Sigmoid colon (tissue), 4 donors: ENCODE data around the gene PPFIBP1.
"Not testable (repeated sequence)": the region's sequence is repeated elsewhere in the genome, so short reads cannot be mapped to it uniquely, and the experiment has no call there.

Experiments used
- CTCF ChIP-seq, 4 experiments: fragments of 450-650 bp in 3 of 4; fragments of 200-600 bp in 1 of 4; IDR thresholded peaks; one replicate each; pipeline ENCODE4 v1.5.1; 2016 to 2019; ENCODE audit warnings: antibody characterized with exemption in 4 of 4, mild to moderate bottlenecking in 3 of 4, moderate library complexity in 2 of 4
- POLR2A ChIP-seq, 2 donors: fragments of 450-650 bp; IDR thresholded peaks; one replicate each; pipeline ENCODE4 v1.6.1; 2016; ENCODE audit warnings: antibody characterized with exemption in 2 of 2, mild to moderate bottlenecking in 2 of 2, moderate library complexity in 2 of 2
- POLR2AphosphoS5 ChIP-seq, 4 donors: sonication (generic); formaldehyde crosslinking; IDR thresholded peaks; one replicate each; pipeline ENCODE4 v1.6.1; 2017; ENCODE audit warnings: antibody characterized with exemption in 4 of 4

GRCh38 chr12:27544858-27545257 lies 20.9 kb downstream of the PPFIBP1 start:
- not testable (repeated sequence) for TF ChIP-seq CTCF, POLR2AphosphoS5, POLR2A (IDR thresholded peaks at IDR 0.05)
